Ectodermal cell (in vitro differentiated cells): ENCODE data around the gene MUTYH.

Experiments used
- H3K27ac ChIP-seq: 2 replicates; pipeline ENCODE4 v1.7.0; 2013; ENCODE audit warnings: mild to moderate bottlenecking, low read depth, low read length; ENCODE audit not compliant: insufficient read depth, poor library complexity, severe bottlenecking
- H3K27me3 ChIP-seq: 2 replicates; pipeline ENCODE4 v1.7.0; 2013; ENCODE audit warnings: mild to moderate bottlenecking, low read length; ENCODE audit not compliant: insufficient read depth, control insufficient read depth, poor library complexity, severe bottlenecking
- H3K36me3 ChIP-seq: one replicate; pipeline ENCODE4 v1.7.0; 2013; ENCODE audit warnings: low read length; ENCODE audit not compliant: control insufficient read depth, insufficient read depth
- H3K4me1 ChIP-seq: one replicate; pipeline ENCODE4 v1.7.0; 2013; ENCODE audit warnings: low read length; ENCODE audit not compliant: control insufficient read depth, insufficient read depth
- H3K4me3 ChIP-seq: 2 replicates; pipeline ENCODE4 v1.7.0; 2013; ENCODE audit warnings: low read depth, low read length, control low read depth; ENCODE audit not compliant: insufficient read depth
- H3K9me3 ChIP-seq: 2 replicates; pipeline ENCODE4 v1.7.0; 2013; ENCODE audit warnings: mild to moderate bottlenecking, low read length, moderate library complexity; ENCODE audit not compliant: control insufficient read depth
- WGBS, 2 experiments: methylation state at CpG; one replicate each; pipeline ENCODE4 v1.1.7; 2013; ENCODE audit warnings: missing lambda C conversion rate in 2 of 2; 5-methylcytosine and 5-hydroxymethylcytosine counted together

The MUTYH gene

GRCh38 chr1:45353685-45354084 is 13.4 kb upstream of the MUTYH start:
- H3K4me3 ChIP-seq = no peak overlapping the region
- no peaks in the 10 kb centered on the region for H3K36me3 ChIP-seq
- WGBS, 2 experiments = 98 to 100% methylated on average over 2 of the region's 2 CpGs
- H3K9me3 ChIP-seq = no peaks in the 10 kb centered on the region
- H3K27ac ChIP-seq = no peak overlapping the region
- no peaks in the 10 kb centered on the region for H3K4me1 ChIP-seq
- no peaks in the 10 kb centered on the region for H3K27me3 ChIP-seq

GRCh38 chr1:45351508-45351907 is 11.3 kb upstream of the MUTYH start:
- no peak overlapping the region for H3K4me3 ChIP-seq
- H3K27me3 ChIP-seq = no peaks in the 10 kb centered on the region
- no peaks in the 10 kb centered on the region for H3K9me3 ChIP-seq
- whole genome bisulfite sequencing, 2 experiments = 93% methylated on average over 5 of the region's 5 CpGs
- no peaks in the 10 kb centered on the region for H3K4me1 ChIP-seq
- no peaks in the 10 kb centered on the region for H3K36me3 ChIP-seq
- H3K27ac ChIP-seq = no peak overlapping the region

- H3K27me3 ChIP-seq = no peaks in the 10 kb centered on the region
- 86 to 91% methylated on average over 3 of the region's 3 CpGs for whole genome bisulfite sequencing, 2 experiments
- H3K36me3 ChIP-seq = peaks cover 4% of the 10 kb centered on the region
- H3K9me3 ChIP-seq = no peaks in the 10 kb centered on the region
- no peak overlapping the region for H3K27ac ChIP-seq
- H3K4me3 ChIP-seq = no peak overlapping the region
- no peaks in the 10 kb centered on the region for H3K4me1 ChIP-seq
Measured at GRCh38 chr1:45348966-45349677, 8.9 kb upstream of the MUTYH start.

GRCh38 chr1:45348609-45348965 is 8.3 kb upstream of the MUTYH start:
- Histone ChIP-seq H3K9me3 (no peaks in the 10 kb centered on the region), H3K4me1 (no peaks in the 10 kb centered on the region), H3K27ac (no peak overlapping the region), H3K27me3 (no peaks in the 10 kb centered on the region), H3K4me3 (no peak overlapping the region), H3K36me3 (peaks cover 9% of the 10 kb centered on the region)
- WGBS, 2 experiments = 87 to 95% methylated on average over 1 of the region's 1 CpG

- 90 to 94% methylated on average over 2 of the region's 2 CpGs for WGBS, 2 experiments
- Histone ChIP-seq H3K27ac (no peak overlapping the region), H3K27me3 (no peaks in the 10 kb centered on the region)
Measured at GRCh38 chr1:45348020-45348419, 7.8 kb upstream of the MUTYH start.

GRCh38 chr1:45346473-45346872 is 6.2 kb upstream of the MUTYH start:
- WGBS, 2 experiments = 94 to 97% methylated on average over 2 of the region's 2 CpGs
- no peak overlapping the region for H3K4me3 ChIP-seq
- H3K36me3 ChIP-seq = peaks cover 19% of the 10 kb centered on the region

More at GRCh38 chr1:45348020-45348419, 7.8 kb upstream of the MUTYH start:
- Histone ChIP-seq H3K4me3 (no peak overlapping the region), H3K9me3 (no peaks in the 10 kb centered on the region), H3K4me1 (no peaks in the 10 kb centered on the region), H3K36me3 (peaks cover 10% of the 10 kb centered on the region)

GRCh38 chr1:45345014-45345413 is 4.8 kb upstream of the MUTYH start:
- Histone ChIP-seq H3K36me3 (peaks cover 19% of the 10 kb centered on the region), H3K4me3 (no peak overlapping the region)
- 97% methylated on average over 13 of the region's 13 CpGs for WGBS, 2 experiments

More at GRCh38 chr1:45346473-45346872, 6.2 kb upstream of the MUTYH start:
- H3K27me3 ChIP-seq = no peaks in the 10 kb centered on the region
- H3K9me3 ChIP-seq = no peaks in the 10 kb centered on the region
- no peak overlapping the region for H3K27ac ChIP-seq
- H3K4me1 ChIP-seq = peaks cover under 1% of the 10 kb centered on the region

GRCh38 chr1:45344499-45344898 is 4.3 kb upstream of the MUTYH start:
- Histone ChIP-seq H3K4me1 (peaks cover 9% of the 10 kb centered on the region), H3K27ac (no peak overlapping the region), H3K4me3 (no peak overlapping the region), H3K9me3 (no peaks in the 10 kb centered on the region), H3K36me3 (peaks cover 19% of the 10 kb centered on the region), H3K27me3 (no peaks in the 10 kb centered on the region)
- WGBS, 2 experiments = 95 to 98% methylated on average over 2 of the region's 2 CpGs

More at GRCh38 chr1:45345014-45345413, 4.8 kb upstream of the MUTYH start:
- no peak overlapping the region for H3K27ac ChIP-seq
- peaks cover 9% of the 10 kb centered on the region for H3K4me1 ChIP-seq
- H3K27me3 ChIP-seq = no peaks in the 10 kb centered on the region
- H3K9me3 ChIP-seq = no peaks in the 10 kb centered on the region

GRCh38 chr1:45340816-45341466 is 701 bp upstream of the MUTYH start:
- H3K36me3 ChIP-seq = peaks cover 27% of the 10 kb centered on the region
- peak overlapping the region; percentile 96 for H3K27ac ChIP-seq
- no peaks in the 10 kb centered on the region for H3K9me3 ChIP-seq
- H3K27me3 ChIP-seq = no peaks in the 10 kb centered on the region
- H3K4me3 ChIP-seq = peak overlapping the region; percentile 77
- 45 to 48% methylated on average over 6 of the region's 6 CpGs for WGBS, 2 experiments
- peaks cover 9% of the 10 kb centered on the region for H3K4me1 ChIP-seq

- Histone ChIP-seq H3K9me3 (no peaks in the 10 kb centered on the region), H3K27ac (no peak overlapping the region), H3K27me3 (no peaks in the 10 kb centered on the region), H3K36me3 (peaks cover 21% of the 10 kb centered on the region), H3K4me1 (peaks cover 9% of the 10 kb centered on the region), H3K4me3 (no peak overlapping the region)
- WGBS, 2 experiments = 92 to 96% methylated on average over 3 of the region's 3 CpGs
Measured at GRCh38 chr1:45337630-45338325, 2.5 kb downstream of the MUTYH start.
